Neuronal stem cell (in vitro differentiated cells): ENCODE measurements around the gene CD151.
A peak's percentile ranks its signal among the peaks of the same experiment; 100 is the strongest.

ENCODE experiments used
- DNase-seq: peaks from one replicate; pipeline ENCODE4 v3.0.0-alpha.2; 2013; ENCODE audit warnings: low spot score
- H2AFZ ChIP-seq: one replicate; pipeline ENCODE4 v1.6.1; 2013; ENCODE audit warnings: mild to moderate bottlenecking, low read length, inconsistent platforms
- H2AK5ac ChIP-seq: 2 replicates; pipeline ENCODE4 v1.6.1; 2013; ENCODE audit warnings: low read depth, mild to moderate bottlenecking, inconsistent platforms, low read length, moderate library complexity, mixed read lengths
- H2BK120ac ChIP-seq: 2 replicates; pipeline ENCODE4 v1.6.1; 2013; ENCODE audit warnings: low read depth, mild to moderate bottlenecking, inconsistent platforms, low read length, moderate library complexity, mixed read lengths
- H2BK12ac ChIP-seq: one replicate; pipeline ENCODE4 v1.6.1; 2013; ENCODE audit warnings: low read length, inconsistent platforms
- H2BK15ac ChIP-seq: 2 replicates; pipeline ENCODE4 v1.6.1; 2013; ENCODE audit warnings: mild to moderate bottlenecking, low read length, inconsistent platforms, mixed read lengths
- H2BK5ac ChIP-seq: one replicate; pipeline ENCODE4 v1.6.1; 2013; ENCODE audit warnings: inconsistent platforms, mild to moderate bottlenecking, low read length, moderate library complexity
- H3K14ac ChIP-seq: one replicate; pipeline ENCODE4 v1.6.1; 2013; ENCODE audit warnings: low read length, inconsistent platforms
- H3K18ac ChIP-seq: 2 replicates; pipeline ENCODE4 v1.6.1; 2013; ENCODE audit warnings: low read length, inconsistent platforms
- H3K23ac ChIP-seq: 2 replicates; pipeline ENCODE4 v1.6.1; 2013; ENCODE audit warnings: low read depth, mild to moderate bottlenecking, mixed read lengths, low read length, inconsistent platforms; ENCODE audit not compliant: poor library complexity
- H3K27ac ChIP-seq: replicated peaks from 3 replicates; pipeline ENCODE4 v1.5.1; 2013; ENCODE audit warnings: low read length, inconsistent platforms
- H3K27me3 ChIP-seq, 3 experiments: 2 replicates each; pipeline ENCODE4 v1.6.1; 2013; ENCODE audit warnings: low read length in 3 of 3, mild to moderate bottlenecking in 2 of 3, inconsistent platforms in 1 of 3, low read depth in 1 of 3, mixed read lengths in 1 of 3, moderate library complexity in 1 of 3; ENCODE audit not compliant: control insufficient read depth in 3 of 3, insufficient read depth in 3 of 3
- H3K36me3 ChIP-seq, 2 donors: replicated peaks in 1 of 2; 2 replicates each; pipeline ENCODE4 v1.6.1; 2013; ENCODE audit warnings: low read length in 2 of 2; ENCODE audit not compliant: control insufficient read depth in 2 of 2, insufficient read depth in 2 of 2
- H3K4ac ChIP-seq: 2 replicates; pipeline ENCODE4 v1.6.1; 2013; ENCODE audit warnings: inconsistent platforms, mild to moderate bottlenecking, low read length, moderate library complexity
- H3K4me1 ChIP-seq, 2 donors: 1 replicate in 1 of 2; 2 replicates in 1 of 2; pipeline ENCODE4 v1.6.1; 2013; ENCODE audit warnings: low read length in 2 of 2, low read depth in 1 of 2; ENCODE audit not compliant: control insufficient read depth in 2 of 2, insufficient read depth in 1 of 2
- H3K4me2 ChIP-seq: one replicate; pipeline ENCODE4 v1.6.1; 2013; ENCODE audit warnings: mild to moderate bottlenecking, low read length, inconsistent platforms; ENCODE audit not compliant: insufficient read depth, poor library complexity, severe bottlenecking
- H3K4me3 ChIP-seq, 2 donors: 2 replicates each; pipeline ENCODE4 v1.5.1; 2013; ENCODE audit warnings: low read length in 2 of 2, mild to moderate bottlenecking in 2 of 2, inconsistent platforms in 1 of 2, moderate library complexity in 1 of 2
- H3K79me1 ChIP-seq: one replicate; pipeline ENCODE4 v1.6.1; 2013; ENCODE audit warnings: low read depth, mild to moderate bottlenecking, inconsistent platforms, low read length, moderate library complexity
- H3K9ac ChIP-seq: one replicate; pipeline ENCODE4 v1.6.1; 2013; ENCODE audit warnings: mild to moderate bottlenecking, low read depth, low read length, inconsistent platforms; ENCODE audit not compliant: poor library complexity
- H3K9me3 ChIP-seq, 2 donors: replicated peaks in 1 of 2; 2 replicates each; pipeline versions ENCODE3 to v1.6.1; 2013; ENCODE audit warnings: low read length in 2 of 2, mild to moderate bottlenecking in 2 of 2, inconsistent platforms in 1 of 2, low read depth in 1 of 2, mixed read lengths in 1 of 2, moderate library complexity in 1 of 2; ENCODE audit not compliant: control insufficient read depth in 2 of 2, insufficient read depth in 1 of 2
- H4K8ac ChIP-seq: one replicate; pipeline ENCODE4 v1.6.1; 2013; ENCODE audit warnings: low read depth, mild to moderate bottlenecking, inconsistent platforms, low read length, moderate library complexity
- H4K91ac ChIP-seq: one replicate; pipeline ENCODE4 v1.6.1; 2013; ENCODE audit warnings: low read length, low read depth, mild to moderate bottlenecking, inconsistent platforms; ENCODE audit not compliant: poor library complexity
- WGBS, 2 donors: extraction: QIAGEN DNeasy Blood & Tissue Kit; methylation state at CpG; one replicate each; pipeline ENCODE4 v1.1.7; 2013; ENCODE audit warnings: missing lambda C conversion rate in 2 of 2, mixed read lengths in 1 of 2; ENCODE audit not compliant: insufficient read length in 2 of 2, insufficient replicate concordance in 1 of 2; ENCODE audit errors: extremely low coverage in 2 of 2; 5-methylcytosine and 5-hydroxymethylcytosine counted together

Gene CD151

GRCh38 chr11:838441-839279 is 5.9 kb downstream of the CD151 start:
- no peak for DNase-seq
- no CpG with 5 or more reads among the region's 17 CpGs for WGBS, 2 donors
- H3K27me3 ChIP-seq = no peaks in the 10 kb centered on the region
- H3K14ac ChIP-seq = peak overlapping the region; percentile 21
- peaks cover 48 to 62% of the 10 kb centered on the region in 2 donors for H3K36me3 ChIP-seq
- H3K4me2 ChIP-seq = no peak overlapping the region
- peaks cover 11 to 13% of the 10 kb centered on the region in 2 donors for H3K4me1 ChIP-seq
- no peak overlapping the region for H2BK15ac ChIP-seq
- peak overlapping the region; percentile 65 for H3K23ac ChIP-seq
- no peak overlapping the region for H4K91ac ChIP-seq
- no peak overlapping the region for H3K27ac ChIP-seq
- no peak overlapping the region for H2AFZ ChIP-seq
- peak overlapping the region; percentile 37 for H3K4ac ChIP-seq
- peaks cover 38% of the 10 kb centered on the region for H3K79me1 ChIP-seq
- H3K4me3 ChIP-seq = no peak overlapping the region
- no peak overlapping the region for H2BK5ac ChIP-seq
- H3K9me3 ChIP-seq = no peaks in the 10 kb centered on the region
- H3K9ac ChIP-seq = peak overlapping the region; percentile 77
- no peak overlapping the region for H2BK12ac ChIP-seq
- H2AK5ac ChIP-seq = no peak overlapping the region
- H3K18ac ChIP-seq = no peak overlapping the region
- H4K8ac ChIP-seq = no peak overlapping the region
- no peak overlapping the region for H2BK120ac ChIP-seq

- Histone ChIP-seq H3K27me3 (no peaks in the 10 kb centered on the region), H3K27ac (no peak overlapping the region), H3K4me3 (no peak overlapping the region), H3K4me1 (peaks cover 12 to 15% of the 10 kb centered on the region in 2 donors), H3K4me2 (no peak overlapping the region), H3K79me1 (peaks cover 38% of the 10 kb centered on the region), H2BK120ac (no peak overlapping the region), H2AK5ac (no peak overlapping the region), H4K91ac (no peak overlapping the region), H3K36me3 (peaks cover 48 to 62% of the 10 kb centered on the region in 2 donors), H3K4ac (no peak overlapping the region), H3K23ac (no peak overlapping the region), H3K18ac (no peak overlapping the region), H3K14ac (no peak overlapping the region), H2BK5ac (no peak overlapping the region), H3K9me3 (no peaks in the 10 kb centered on the region), H2AFZ (no peak overlapping the region), H3K9ac (no peak overlapping the region), H4K8ac (no peak overlapping the region), H2BK12ac (peak overlapping the region; percentile 73), H2BK15ac (no peak overlapping the region)
- no CpG with 5 or more reads among the region's 5 CpGs for WGBS, 2 donors
- no peak for DNase-seq
Observed at GRCh38 chr11:839280-839623, 6.5 kb downstream of the CD151 start.

- DNase-seq = no peak
- Histone ChIP-seq H3K4me1 (peaks cover 16% of the 10 kb centered on the region in 2 donors), H2BK5ac (no peak overlapping the region), H4K8ac (no peak overlapping the region), H2BK12ac (peak overlapping the region; percentile 58), H3K23ac (peak overlapping the region; percentile 8), H3K4ac (no peak overlapping the region), H3K14ac (no peak overlapping the region), H2AK5ac (peak overlapping the region; percentile 68), H2AFZ (no peak overlapping the region), H3K18ac (no peak overlapping the region), H3K4me2 (no peak overlapping the region), H2BK120ac (no peak overlapping the region), H2BK15ac (no peak overlapping the region), H3K27ac (no peak overlapping the region), H3K9me3 (no peaks in the 10 kb centered on the region), H3K36me3 (peaks cover 48 to 58% of the 10 kb centered on the region in 2 donors), H3K27me3 (no peaks in the 10 kb centered on the region), H3K79me1 (peaks cover 33% of the 10 kb centered on the region), H4K91ac (no peak overlapping the region), H3K9ac (peak overlapping the region; percentile 70), H3K4me3 (peak overlapping the region in 1 of 2 donors; percentile 96)
- no CpG with 5 or more reads among the region's 25 CpGs for WGBS, 2 donors
Observed at GRCh38 chr11:839875-840617, 7.3 kb downstream of the CD151 start.

- no peak overlapping the region for H4K91ac ChIP-seq
- peak overlapping the region; percentile 96 for H3K4me3 ChIP-seq
- no peak overlapping the region for H4K8ac ChIP-seq
- H3K23ac ChIP-seq = peak overlapping the region; percentile 89
- H3K18ac ChIP-seq = peak overlapping the region; percentile 99
- peaks cover 29% of the 10 kb centered on the region for H3K79me1 ChIP-seq
- H3K4ac ChIP-seq = no peak overlapping the region
- H3K14ac ChIP-seq = peak overlapping the region; percentile 89
- no peak for DNase-seq
- H3K9me3 ChIP-seq = no peaks in the 10 kb centered on the region
- peak overlapping the region; percentile 98 for H3K9ac ChIP-seq
- peak overlapping the region; percentile 49 for H2BK15ac ChIP-seq
- H2BK5ac ChIP-seq = peak overlapping the region; percentile 99
- WGBS, 2 donors = no CpG with 5 or more reads among the region's 27 CpGs
- H3K27ac ChIP-seq = peak overlapping the region; percentile 22
- peak overlapping the region; percentile 81 for H2BK120ac ChIP-seq
- peak overlapping the region; percentile 83 for H3K4me2 ChIP-seq
- peaks cover 23 to 28% of the 10 kb centered on the region in 2 donors for H3K4me1 ChIP-seq
- peak overlapping the region; percentile 99 for H2AFZ ChIP-seq
- no peaks in the 10 kb centered on the region for H3K27me3 ChIP-seq
- H3K36me3 ChIP-seq = peaks cover 40 to 45% of the 10 kb centered on the region in 2 donors
- H2BK12ac ChIP-seq = no peak overlapping the region
- peak overlapping the region; percentile 84 for H2AK5ac ChIP-seq
Observed at GRCh38 chr11:841981-842369, 9.2 kb downstream of the CD151 start.
